Measurements from ENCODE around the gene GPBP1L1. TPM values are rescaled to one million over a fixed set of nuclear protein-coding genes. Genes with fewer than 3 reads are reported as not detected.
A peak's percentile ranks its signal among the peaks of the same experiment; 100 is the strongest.
"Not testable (repeated sequence)": the region's sequence is repeated elsewhere in the genome, so short reads cannot be mapped to it uniquely, and the experiment has no call there.

GPBP1L1 gene
- total and polyA plus RNA-seq, 9 of the 15 experiments (the other 6 are each of a cell fraction or from before 2014, with no cell fraction given) = 86.0 to 216 (median 138) TPM

DNA sequence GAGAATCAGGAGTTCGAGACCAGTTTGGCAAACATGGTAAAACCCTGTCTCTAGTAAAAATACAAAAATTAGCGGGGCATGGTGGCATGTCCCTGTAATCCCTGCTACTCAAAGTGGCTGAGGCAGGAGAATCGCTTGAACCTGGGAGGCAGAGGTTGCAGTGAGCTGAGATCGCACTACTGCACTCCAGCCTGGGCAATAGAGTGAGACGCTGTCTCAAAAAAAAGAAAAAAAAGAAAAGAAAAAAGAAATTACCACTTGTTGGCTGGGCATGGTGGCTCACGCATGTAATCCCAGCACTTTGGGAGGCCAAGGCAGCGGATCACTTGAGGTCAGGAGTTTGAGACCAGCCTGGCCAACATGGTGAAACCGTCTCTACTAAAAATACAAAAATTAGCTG, 89.6 kb downstream of the GPBP1L1 start:
- 0 out of 4 replicates have a peak overlapping the region, but pooled peaks of 1 of the 2 experiments have one; percentile 39 for H3K9ac ChIP-seq (ENCODE audit: insufficient read depth in 1 of 2, low read depth in 2 of 2, low read length in 2 of 2)
- H3K9me3 ChIP-seq (replicated peaks; ENCODE audit: control insufficient read depth, insufficient read depth, low read depth, low read length); H4K20me1 ChIP-seq (replicated peaks; ENCODE audit: control insufficient read depth, insufficient read depth, low read length); DNase-seq (ENCODE audit: extremely low read depth in 1 of 4, low spot score in 3 of 4); H3K4me2 ChIP-seq (ENCODE audit: insufficient read depth, low read length); H3K4me3 ChIP-seq; H3K4me1 ChIP-seq (replicated peaks in 1 of 2; ENCODE audit: control insufficient read depth in 2 of 2, insufficient read depth in 2 of 2, low read length in 2 of 2); H3K27me3 ChIP-seq (ENCODE audit: control insufficient read depth in 2 of 2, insufficient read depth in 2 of 2, low read length in 2 of 2); FAIRE-seq; H3K27ac ChIP-seq (ENCODE audit: extremely low read depth, low read depth, low read length); in situ Hi-C loops (cut with MboI); CTCF ChIA-PET (ENCODE audit: low intra/inter-chr PET ratio); intact Hi-C loops (cut with micrococcal nuclease); H3K9me1 ChIP-seq (ENCODE audit: control insufficient read depth, insufficient read depth, low read length); BruUV-seq (replicated peaks); ATAC-seq; H2AFZ ChIP-seq (ENCODE audit: low read depth, low read length): not testable (repeated sequence)
- peaks cover 94% of the 10 kb centered on the region for H3K36me3 ChIP-seq (ENCODE audit: control insufficient read depth, insufficient read depth, low read length)
- H3K79me2 ChIP-seq (ENCODE audit: control insufficient read depth, insufficient read depth, low read length) = peaks cover 95% of the 10 kb centered on the region
- POLR2A ChIA-PET = interaction anchor here (0.8 kb wide), 1 partner anchor 10 kb away, joined by 3 read pairs; no protein-coding TSS in a partner anchor
- TF ChIP-seq EWSR1 (IDR thresholded peaks at IDR 0.05; ENCODE audit: borderline replicate concordance, low read depth, partially characterized antibody) = peak; percentile 55
- TF ChIP-seq SUPT5H (IDR thresholded peaks at IDR 0.05) = peak; percentile 47; the same call in 1 of the 2 replicates
- TF ChIP-seq POLR2A (conservative IDR thresholded peaks at IDR 0.05) = peak; percentile 44; the same call in 1 of the 2 replicates
- 95% methylated on average over 8 of the region's 8 CpGs for WGBS (ENCODE audit: insufficient coverage, low coverage, missing lambda C conversion rate)

GRCh38 chr1:45594412-45594811, 91.9 kb downstream of the GPBP1L1 start:
- peaks cover 95% of the 10 kb centered on the region for H3K36me3 ChIP-seq (ENCODE audit: control insufficient read depth, insufficient read depth, low read length)
- POLR2A ChIA-PET = interaction anchor here (1.0 to 4.2 kb wide), 5 partner anchors 8 to 227 kb away, joined by 4 to 60 read pairs (median 5); partner anchors contain the start of gene NASP

More at GRCh38 chr1:45594412-45594811, 91.9 kb downstream of the GPBP1L1 start:
- WGBS (ENCODE audit: insufficient coverage, low coverage, missing lambda C conversion rate) = 96% methylated on average over 4 of the region's 4 CpGs
- in situ Hi-C loops (cut with MboI) = no loop called here
- Histone ChIP-seq H3K9me3 (replicated peaks; ENCODE audit: control insufficient read depth, insufficient read depth, low read depth, low read length) (no peaks in the 10 kb centered on the region), H3K79me2 (ENCODE audit: control insufficient read depth, insufficient read depth, low read length) (peaks cover 97% of the 10 kb centered on the region), H3K9ac (ENCODE audit: insufficient read depth in 1 of 2, low read depth in 2 of 2, low read length in 2 of 2) (no peak overlapping the region), H4K20me1 (replicated peaks; ENCODE audit: control insufficient read depth, insufficient read depth, low read length) (peaks cover 3% of the 10 kb centered on the region), H3K9me1 (ENCODE audit: control insufficient read depth, insufficient read depth, low read length) (peaks cover 5% of the 10 kb centered on the region), H3K4me1 (replicated peaks in 1 of 2; ENCODE audit: control insufficient read depth in 2 of 2, insufficient read depth in 2 of 2, low read length in 2 of 2) (peaks cover 0 to 5% of the 10 kb centered on the region in 2 experiments; a peak in 2 of 5 replicates), H2AFZ (ENCODE audit: low read depth, low read length) (no peak overlapping the region), H3K27me3 (ENCODE audit: control insufficient read depth in 2 of 2, insufficient read depth in 2 of 2, low read length in 2 of 2) (no peaks in the 10 kb centered on the region), H3K4me3 (no peak overlapping the region), H3K4me2 (ENCODE audit: insufficient read depth, low read length) (no peak overlapping the region), H3K27ac (ENCODE audit: extremely low read depth, low read depth, low read length) (no peak overlapping the region)
- DNase-seq (ENCODE audit: extremely low read depth in 1 of 4, low spot score in 3 of 4) = no peak
- ATAC-seq = peak; percentile 19
- intact Hi-C loops (cut with micrococcal nuclease) = no loop called here
- CTCF ChIA-PET (ENCODE audit: low intra/inter-chr PET ratio) = no interaction called here
- no peak for FAIRE-seq
- no peak for TF ChIP-seq HNRNPL (IDR thresholded peaks at IDR 0.05; ENCODE audit: low read depth, low read length)
- 0 out of 2 replicates have a peak, but pooled peaks have one; percentile 59 for TF ChIP-seq FOXK1 (CRISPR knock-in tag; IDR thresholded peaks at IDR 0.05; ENCODE audit: borderline replicate concordance)
- no peak for TF ChIP-seq WHSC1 (IDR thresholded peaks at IDR 0.05; ENCODE audit: low read length)
- TF ChIP-seq ZNF395 (CRISPR knock-in tag; IDR thresholded peaks at IDR 0.05) = no peak
- TF ChIP-seq, protein P1, sequence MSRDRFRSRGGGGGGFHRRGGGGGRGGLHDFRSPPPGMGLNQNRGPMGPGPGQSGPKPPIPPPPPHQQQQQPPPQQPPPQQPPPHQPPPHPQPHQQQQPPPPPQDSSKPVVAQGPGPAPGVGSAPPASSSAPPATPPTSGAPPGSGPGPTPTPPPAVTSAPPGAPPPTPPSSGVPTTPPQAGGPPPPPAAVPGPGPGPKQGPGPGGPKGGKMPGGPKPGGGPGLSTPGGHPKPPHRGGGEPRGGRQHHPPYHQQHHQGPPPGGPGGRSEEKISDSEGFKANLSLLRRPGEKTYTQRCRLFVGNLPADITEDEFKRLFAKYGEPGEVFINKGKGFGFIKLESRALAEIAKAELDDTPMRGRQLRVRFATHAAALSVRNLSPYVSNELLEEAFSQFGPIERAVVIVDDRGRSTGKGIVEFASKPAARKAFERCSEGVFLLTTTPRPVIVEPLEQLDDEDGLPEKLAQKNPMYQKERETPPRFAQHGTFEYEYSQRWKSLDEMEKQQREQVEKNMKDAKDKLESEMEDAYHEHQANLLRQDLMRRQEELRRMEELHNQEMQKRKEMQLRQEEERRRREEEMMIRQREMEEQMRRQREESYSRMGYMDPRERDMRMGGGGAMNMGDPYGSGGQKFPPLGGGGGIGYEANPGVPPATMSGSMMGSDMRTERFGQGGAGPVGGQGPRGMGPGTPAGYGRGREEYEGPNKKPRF (IDR thresholded peaks at IDR 0.05; ENCODE audit: low read depth, low read length) = no peak
- no peak for TF ChIP-seq MBD2 (IDR thresholded peaks at IDR 0.05; ENCODE audit: borderline replicate concordance, low read depth)
- no peak for TF ChIP-seq HMGN3 (IDR thresholded peaks at IDR 0.05; ENCODE audit: borderline replicate concordance, extremely low read depth, insufficient read length, low read depth, low read length)
- no TSS peak for BruUV-seq (replicated peaks)

Measured in K562 (cell line).